RCC 7860 (cell line): Measurements from ENCODE around the gene FAM228B.
A peak's percentile ranks its signal among the peaks of the same experiment; 100 is the strongest.
"Not testable (repeated sequence)": the region's sequence is repeated elsewhere in the genome, so short reads cannot be mapped to it uniquely, and the experiment has no call there.

Experiments
- DNase-seq: peaks from one replicate; pipeline ENCODE4 v3.0.0-alpha.2; 2015; ENCODE audit warnings: low spot score
- FAIRE-seq: peaks from 2 replicates; lab custom pipeline; 2012; peaks lifted over from hg19 to GRCh38; lab: Jason Lieb, UNC

The FAM228B gene

GRCh38 chr2:24101992-24102391, 21.3 kb upstream of the FAM228B start:
- DNase-seq: no peak

GRCh38 chr2:24102677-24103076, 20.6 kb upstream of the FAM228B start:
- no peak for DNase-seq
- no peak for FAIRE-seq

More at GRCh38 chr2:24101992-24102391, 21.3 kb upstream of the FAM228B start:
- FAIRE-seq: no peak

- FAIRE-seq (no peak), DNase-seq (no peak)
Observed at GRCh38 chr2:24104110-24104650, 19.1 kb upstream of the FAM228B start.

- no peak for DNase-seq
- FAIRE-seq: no peak
Observed at GRCh38 chr2:24104906-24105305, 18.4 kb upstream of the FAM228B start.

GRCh38 chr2:24105816-24106215, 17.5 kb upstream of the FAM228B start:
- no peak for FAIRE-seq

GRCh38 chr2:24106786-24107185, 16.5 kb upstream of the FAM228B start:
- DNase-seq (no peak), FAIRE-seq (no peak)

More at GRCh38 chr2:24105816-24106215, 17.5 kb upstream of the FAM228B start:
- no peak for DNase-seq

- no peak for FAIRE-seq
- no peak for DNase-seq
Observed at GRCh38 chr2:24107336-24107735, 15.9 kb upstream of the FAM228B start.

- FAIRE-seq, DNase-seq: not testable (repeated sequence)
Observed at GRCh38 chr2:24109431-24109830, 13.8 kb upstream of the FAM228B start.

- FAIRE-seq (no peak), DNase-seq (no peak)
Observed at GRCh38 chr2:24110660-24111303, 12.5 kb upstream of the FAM228B start.

- DNase-seq (peak; percentile 41), FAIRE-seq (no peak)
Observed at GRCh38 chr2:24111407-24111901, 11.8 kb upstream of the FAM228B start.

- FAIRE-seq: no peak
Observed at GRCh38 chr2:24115057-24115456, 8.2 kb upstream of the FAM228B start.

GRCh38 chr2:24117902-24118301, 5.4 kb upstream of the FAM228B start:
- DNase-seq (no peak), FAIRE-seq (no peak)

More at GRCh38 chr2:24115057-24115456, 8.2 kb upstream of the FAM228B start:
- DNase-seq: peak; percentile 45

- no peak for FAIRE-seq
- DNase-seq: no peak
Observed at GRCh38 chr2:24121066-24121465, 2.2 kb upstream of the FAM228B start.

GRCh38 chr2:24121469-24121868, 1.8 kb upstream of the FAM228B start:
- no peak for DNase-seq
- no peak for FAIRE-seq

GRCh38 chr2:24122366-24123194, 689 bp upstream of the FAM228B start:
- FAIRE-seq (no peak), DNase-seq (no peak)

- DNase-seq (no peak), FAIRE-seq (no peak)
Observed at GRCh38 chr2:24123922-24124580, 782 bp downstream of the FAM228B start.

GRCh38 chr2:24125956-24126355, 2.7 kb downstream of the FAM228B start:
- FAIRE-seq (no peak), DNase-seq (no peak)

GRCh38 chr2:24132543-24132942, 9.3 kb downstream of the FAM228B start:
- DNase-seq: no peak
- FAIRE-seq: no peak

- not testable (repeated sequence) for FAIRE-seq, DNase-seq
Observed at GRCh38 chr2:24140305-24140704, 17.0 kb downstream of the FAM228B start.

- no peak for FAIRE-seq
- DNase-seq: no peak
Observed at GRCh38 chr2:24147364-24147763, 24.1 kb downstream of the FAM228B start.
